ENCODE measurements around the gene WWOX. TPM values are rescaled to one million over a fixed set of nuclear protein-coding genes. Genes with fewer than 3 reads are reported as not detected.

The WWOX gene
- total RNA-seq, 1 experiment from 2014 or later, result 28.3 TPM

GRCh38 chr16:79042141-79042540, 942.7 kb downstream of the WWOX start:
- H3K4me3 ChIP-seq (ENCODE audit: low read length), result no peak overlapping the region
- no peaks in the 10 kb centered on the region for H3K79me2 ChIP-seq (ENCODE audit: low read length)
- H3K9ac ChIP-seq (ENCODE audit: low read length), result no peak overlapping the region
- no peaks in the 10 kb centered on the region for H3K9me2 ChIP-seq (replicated peaks; ENCODE audit: low read length)
- H4K20me1 ChIP-seq (ENCODE audit: low read length), result no peaks in the 10 kb centered on the region
- no TSS peak for BruUV-seq (replicated peaks)
- no peaks in the 10 kb centered on the region for H3F3A ChIP-seq (ENCODE audit: low read length, unreplicated experiment)
- DNase-seq (no peak), ATAC-seq (no peak)
- H3K9me3 ChIP-seq (ENCODE audit: low read length), result no peaks in the 10 kb centered on the region
- CTCF ChIA-PET, result no interaction called here
- H3K4me2 ChIP-seq (ENCODE audit: low read length), result no peak overlapping the region
- no peaks in the 10 kb centered on the region for H3K27me3 ChIP-seq (ENCODE audit: low read length)
- intact Hi-C loops (cut with micrococcal nuclease), result no loop called here
- H3K27ac ChIP-seq (ENCODE audit: low read length), result no peak overlapping the region
- H3K36me3 ChIP-seq (ENCODE audit: low read depth, low read length), result no peaks in the 10 kb centered on the region
- H2AFZ ChIP-seq (ENCODE audit: low read length), result no peak overlapping the region
- H3K4me1 ChIP-seq (ENCODE audit: insufficient read depth, low read length), result no peaks in the 10 kb centered on the region
- TF ChIP-seq CTCF (conservative IDR thresholded peaks at IDR 0.05; ENCODE audit: low read depth, low read length) (no peak), EZH2 (IDR thresholded peaks at IDR 0.05; ENCODE audit: low read length, unreplicated experiment) (no peak), EZH2phosphoT487 (IDR thresholded peaks at IDR 0.05; ENCODE audit: borderline replicate concordance, low read length) (no peak)
- POLR2A ChIA-PET (ENCODE audit: unreplicated experiment), result no interaction called here

GRCh38 chr16:79042886-79043285, 943.4 kb downstream of the WWOX start:
- H3K9me3 ChIP-seq (ENCODE audit: low read length), result no peaks in the 10 kb centered on the region
- intact Hi-C loops (cut with micrococcal nuclease), result no loop called here
- no TSS peak for BruUV-seq (replicated peaks)

GRCh38 chr16:79045191-79045590, 945.7 kb downstream of the WWOX start:
- intact Hi-C loops (cut with micrococcal nuclease), result no loop called here

More at GRCh38 chr16:79042886-79043285, 943.4 kb downstream of the WWOX start:
- no peaks in the 10 kb centered on the region for H3F3A ChIP-seq (ENCODE audit: low read length, unreplicated experiment)
- no peak overlapping the region for H3K9ac ChIP-seq (ENCODE audit: low read length)
- ChIA-PET POLR2A (ENCODE audit: unreplicated experiment) (no interaction called here), CTCF (no interaction called here)
- H3K4me2 ChIP-seq (ENCODE audit: low read length), result no peak overlapping the region
- DNase-seq (no peak), ATAC-seq (no peak)
- H3K27me3 ChIP-seq (ENCODE audit: low read length), result no peaks in the 10 kb centered on the region
- no peak overlapping the region for H2AFZ ChIP-seq (ENCODE audit: low read length)
- H3K36me3 ChIP-seq (ENCODE audit: low read depth, low read length), result no peaks in the 10 kb centered on the region
- H3K9me2 ChIP-seq (replicated peaks; ENCODE audit: low read length), result no peaks in the 10 kb centered on the region
- no peak for TF ChIP-seq EZH2phosphoT487 (IDR thresholded peaks at IDR 0.05; ENCODE audit: borderline replicate concordance, low read length)
- TF ChIP-seq EZH2 (IDR thresholded peaks at IDR 0.05; ENCODE audit: low read length, unreplicated experiment), result no peak
- no peak for TF ChIP-seq CTCF (conservative IDR thresholded peaks at IDR 0.05; ENCODE audit: low read depth, low read length)
- no peak overlapping the region for H3K4me3 ChIP-seq (ENCODE audit: low read length)
- H3K27ac ChIP-seq (ENCODE audit: low read length), result no peak overlapping the region
- H4K20me1 ChIP-seq (ENCODE audit: low read length), result no peaks in the 10 kb centered on the region
- no peaks in the 10 kb centered on the region for H3K79me2 ChIP-seq (ENCODE audit: low read length)
- H3K4me1 ChIP-seq (ENCODE audit: insufficient read depth, low read length), result no peaks in the 10 kb centered on the region

More at GRCh38 chr16:79045191-79045590, 945.7 kb downstream of the WWOX start:
- no peak overlapping the region for H3K27ac ChIP-seq (ENCODE audit: low read length)
- H2AFZ ChIP-seq (ENCODE audit: low read length), result no peak overlapping the region
- H3K9me2 ChIP-seq (replicated peaks; ENCODE audit: low read length), result no peaks in the 10 kb centered on the region
- H3K4me1 ChIP-seq (ENCODE audit: insufficient read depth, low read length), result no peaks in the 10 kb centered on the region
- POLR2A ChIA-PET (ENCODE audit: unreplicated experiment), result no interaction called here
- no peak for ATAC-seq
- no TSS peak for BruUV-seq (replicated peaks)
- no peak overlapping the region for H3K4me2 ChIP-seq (ENCODE audit: low read length)
- H3F3A ChIP-seq (ENCODE audit: low read length, unreplicated experiment), result no peaks in the 10 kb centered on the region
- TF ChIP-seq EZH2 (IDR thresholded peaks at IDR 0.05; ENCODE audit: low read length, unreplicated experiment) (no peak), CTCF (conservative IDR thresholded peaks at IDR 0.05; ENCODE audit: low read depth, low read length) (no peak), EZH2phosphoT487 (IDR thresholded peaks at IDR 0.05; ENCODE audit: borderline replicate concordance, low read length) (no peak)
- DNase-seq, result no peak
- no peak overlapping the region for H3K9ac ChIP-seq (ENCODE audit: low read length)
- H3K9me3 ChIP-seq (ENCODE audit: low read length), result no peaks in the 10 kb centered on the region
- no peaks in the 10 kb centered on the region for H4K20me1 ChIP-seq (ENCODE audit: low read length)
- H3K27me3 ChIP-seq (ENCODE audit: low read length), result no peaks in the 10 kb centered on the region
- no peak overlapping the region for H3K4me3 ChIP-seq (ENCODE audit: low read length)
- no peaks in the 10 kb centered on the region for H3K79me2 ChIP-seq (ENCODE audit: low read length)
- CTCF ChIA-PET, result no interaction called here
- H3K36me3 ChIP-seq (ENCODE audit: low read depth, low read length), result no peaks in the 10 kb centered on the region
